GM12878 (cell line): ENCODE results near the gene PHC2. TPM values are rescaled to one million over a fixed set of nuclear protein-coding genes. Genes with fewer than 3 reads are reported as not detected.

Experiments
- BHLHE40 ChIP-seq, 2 experiments: fragments of 450-650 bp in 1 of 2; IDR thresholded peaks; 2 replicates each; pipeline ENCODE4 v1.6.1; 2011 to 2017; ENCODE audit warnings: low read depth in 2 of 2, borderline replicate concordance in 1 of 2, improper control_type of control experiment in 1 of 2, low read length in 1 of 2, mild to moderate bottlenecking in 1 of 2
- CBFB ChIP-seq: IDR thresholded peaks from 2 replicates; pipeline ENCODE4 v1.6.1; 2016; ENCODE audit warnings: antibody characterized with exemption, low read depth
- CHD2 ChIP-seq: IDR thresholded peaks from 2 replicates; pipeline ENCODE4 v1.6.1; 2011; ENCODE audit warnings: low read depth, low read length, improper control_type of control experiment, borderline replicate concordance
- CREM ChIP-seq: IDR thresholded peaks from 2 replicates; pipeline ENCODE4 v1.6.1; 2014; ENCODE audit warnings: antibody characterized with exemption, low read depth
- EGR1 ChIP-seq, 2 experiments: IDR thresholded peaks; 1 replicate in 1 of 2; 2 replicates in 1 of 2; pipeline ENCODE4 v1.6.1; 2011 to 2012; ENCODE audit warnings: low read depth in 2 of 2, low read length in 2 of 2, borderline replicate concordance in 1 of 2, mild to moderate bottlenecking in 1 of 2, moderate library complexity in 1 of 2
- EZH2 ChIP-seq: IDR thresholded peaks from 2 replicates; pipeline ENCODE4 v1.6.1; 2012; ENCODE audit warnings: low read depth, mild to moderate bottlenecking, control low read depth, inconsistent platforms, low read length, borderline replicate concordance; ENCODE audit not compliant: control insufficient read depth
- FOS ChIP-seq: IDR thresholded peaks from 3 replicates; pipeline ENCODE4 v1.6.1; 2011; ENCODE audit warnings: borderline replicate concordance; ENCODE audit not compliant: insufficient read length; ENCODE audit errors: extremely low read depth
- HCFC1 ChIP-seq: fragments of 150-350 bp; IDR thresholded peaks from 2 replicates; pipeline ENCODE4 v1.6.1; 2014; ENCODE audit warnings: low read length
- HDGF ChIP-seq: fragments of 450-650 bp; IDR thresholded peaks from 2 replicates; pipeline ENCODE4 v1.6.1; 2016; ENCODE audit warnings: antibody characterized with exemption
- IKZF2 ChIP-seq, 2 experiments: fragments of 450-650 bp; IDR thresholded peaks; 2 replicates each; pipeline ENCODE4 v1.6.1; 2017; ENCODE audit warnings: mild to moderate bottlenecking in 2 of 2, moderate library complexity in 2 of 2
- JUNB ChIP-seq: IDR thresholded peaks from 2 replicates; pipeline ENCODE4 v1.6.1; 2016; ENCODE audit warnings: antibody characterized with exemption, mild to moderate bottlenecking
- MAX ChIP-seq: IDR thresholded peaks from 2 replicates; pipeline ENCODE4 v1.6.1; 2012; ENCODE audit warnings: low read depth, low read length, improper control_type of control experiment
- NR2C1 ChIP-seq: fragments of 450-650 bp; IDR thresholded peaks from 2 replicates; pipeline ENCODE4 v1.6.1; 2017; ENCODE audit warnings: antibody characterized with exemption, mild to moderate bottlenecking, moderate library complexity
- PAX5 ChIP-seq: IDR thresholded peaks from 2 replicates; pipeline ENCODE4 v1.6.1; 2011; ENCODE audit warnings: low read depth, low read length, borderline replicate concordance
- PBX3 ChIP-seq: IDR thresholded peaks from 2 replicates; pipeline ENCODE4 v1.6.1; 2011; ENCODE audit warnings: mild to moderate bottlenecking, low read depth, low read length, moderate library complexity; ENCODE audit not compliant: insufficient replicate concordance
- PML ChIP-seq: IDR thresholded peaks from 2 replicates; pipeline ENCODE4 v1.6.1; 2012; ENCODE audit warnings: low read length, inconsistent platforms
- POLR2AphosphoS5 ChIP-seq: IDR thresholded peaks from 2 replicates; pipeline ENCODE4 v1.6.1; 2011; ENCODE audit warnings: mild to moderate bottlenecking, low read length, inconsistent platforms
- PRDM15 ChIP-seq: fragments of 450-650 bp; formaldehyde crosslinking; IDR thresholded peaks from 2 replicates; pipeline ENCODE4 v1.4.0; 2020; ENCODE audit warnings: mild to moderate bottlenecking, moderate library complexity
- RUNX3 ChIP-seq: IDR thresholded peaks from 2 replicates; pipeline ENCODE4 v1.6.1; 2012; ENCODE audit warnings: low read length, inconsistent platforms
- SMAD1 ChIP-seq: fragments of 450-650 bp; IDR thresholded peaks from 2 replicates; pipeline ENCODE4 v1.6.1; 2018; ENCODE audit warnings: mild to moderate bottlenecking, low read depth; ENCODE audit not compliant: partially characterized antibody
- SREBF1 ChIP-seq: IDR thresholded peaks from 2 replicates; pipeline ENCODE4 v1.6.1; 2012; ENCODE audit warnings: mild to moderate bottlenecking, low read length
- TCF3 ChIP-seq: IDR thresholded peaks from 2 replicates; pipeline ENCODE4 v1.6.1; 2012; ENCODE audit warnings: low read depth, mild to moderate bottlenecking, low read length, borderline replicate concordance; ENCODE audit not compliant: insufficient read depth
- ZBED1 ChIP-seq: IDR thresholded peaks from 2 replicates; pipeline ENCODE4 v1.6.1; 2016; ENCODE audit warnings: borderline replicate concordance
- ZNF207 ChIP-seq: fragments of 450-650 bp; IDR thresholded peaks from 2 replicates; pipeline ENCODE4 v1.6.1; 2014; ENCODE audit warnings: antibody characterized with exemption, mild to moderate bottlenecking, borderline replicate concordance
- polyA plus RNA-seq, 11 experiments: library from polyadenylated mRNA; depleted of rRNA in 4 of 11; unstranded in 6 of 11; stranded (reverse) in 5 of 11; fragments of >200 nt; fragmentation: Nextera tagmentation in 4 of 11; fragmentation: Illumina TruSeq in 1 of 11; extraction: Ambion mirVana in 4 of 11; extraction: Trizol in 1 of 11; gene quantifications; 1 replicate in 1 of 11; 2 replicates in 10 of 11; pipeline versions ENCODE4 v1.2.1 to v1.2.3, GENCODE V29; 2011 to 2016; ENCODE audit warnings: inconsistent platforms in 2 of 11, missing spikeins in 2 of 11, low read depth in 1 of 11
- total RNA-seq, 4 experiments: library from RNA; depleted of rRNA in 3 of 4; stranded (reverse); fragments of >200 nt in 3 of 4; fragmentation: Illumina TruSeq in 1 of 4; extraction: Trizol in 1 of 4; gene quantifications; 2 replicates each; pipeline versions ENCODE4 v1.2.1 to v1.2.3, GENCODE V29; 2013 to 2021
- TF ChIP-seq, protein P1 (sequence below): IDR thresholded peaks from 2 replicates; pipeline ENCODE4 v1.6.1; 2012; ENCODE audit warnings: low read depth, low read length, improper control_type of control experiment

Gene PHC2
- total and polyA plus RNA-seq, 10 of the 15 experiments (the other 5 are each of a cell fraction or from before 2014, with no cell fraction given), result 2.0 to 35.9 (median 16.4) TPM

GRCh38 chr1:33472269-33472980 is 41.5 kb upstream of the PHC2 start, which contains the start of gene ZSCAN20 (continued):
- peak; percentile 67 to 86; a peak in 3 of 4 replicates for TF ChIP-seq BHLHE40 (IDR thresholded peaks at IDR 0.05; ENCODE audit: borderline replicate concordance in 1 of 2, low read depth in 2 of 2, low read length in 1 of 2)
- no peak for TF ChIP-seq EZH2
- TF ChIP-seq IKZF2 (IDR thresholded peaks at IDR 0.05), result peak; percentile 54 to 78; a peak in 3 of 4 replicates
- peak; percentile 76 for TF ChIP-seq NR2C1
- TF ChIP-seq PML, result no peak
- TF ChIP-seq PAX5, result peak; percentile 66
- no peak for TF ChIP-seq JUNB
- TF ChIP-seq MAX, result peak; percentile 58; the same call in 1 of the 2 replicates
- 0 out of 2 replicates have a peak, but pooled peaks have one; percentile 27 for TF ChIP-seq POLR2AphosphoS5
- TF ChIP-seq TCF3, result no peak
- TF ChIP-seq ZNF207, result peak; percentile 38; the same call in 1 of the 2 replicates
- TF ChIP-seq ZBED1, result no peak
- peak; percentile 95 for TF ChIP-seq CHD2
- peak; percentile 55; the same call in 1 of the 2 replicates for TF ChIP-seq RUNX3
- TF ChIP-seq FOS, result peak; percentile 80
- TF ChIP-seq EGR1 (IDR thresholded peaks at IDR 0.05; ENCODE audit: borderline replicate concordance in 1 of 2, low read depth in 2 of 2, low read length in 2 of 2), result peak in 1 of 2 experiments; percentile 49; a peak in 1 of 3 replicates
- peak; percentile 93 for TF ChIP-seq PBX3
- TF ChIP-seq, protein P1, sequence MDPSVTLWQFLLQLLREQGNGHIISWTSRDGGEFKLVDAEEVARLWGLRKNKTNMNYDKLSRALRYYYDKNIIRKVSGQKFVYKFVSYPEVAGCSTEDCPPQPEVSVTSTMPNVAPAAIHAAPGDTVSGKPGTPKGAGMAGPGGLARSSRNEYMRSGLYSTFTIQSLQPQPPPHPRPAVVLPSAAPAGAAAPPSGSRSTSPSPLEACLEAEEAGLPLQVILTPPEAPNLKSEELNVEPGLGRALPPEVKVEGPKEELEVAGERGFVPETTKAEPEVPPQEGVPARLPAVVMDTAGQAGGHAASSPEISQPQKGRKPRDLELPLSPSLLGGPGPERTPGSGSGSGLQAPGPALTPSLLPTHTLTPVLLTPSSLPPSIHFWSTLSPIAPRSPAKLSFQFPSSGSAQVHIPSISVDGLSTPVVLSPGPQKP, result 0 out of 2 replicates have a peak, but pooled peaks have one; percentile 53
- peak; percentile 86 for TF ChIP-seq HCFC1
- TF ChIP-seq CREM, result no peak; the same call in none of the 2 replicates
- TF ChIP-seq HDGF, result peak; percentile 89
- TF ChIP-seq CBFB, result no peak
- peak; percentile 52 for TF ChIP-seq SMAD1
- no peak for TF ChIP-seq PRDM15
- TF ChIP-seq SREBF1, result 0 out of 2 replicates have a peak, but pooled peaks have one; percentile 67
